ENCODE data around the gene LRMDA.

- TF ChIP-seq, protein P1, sequence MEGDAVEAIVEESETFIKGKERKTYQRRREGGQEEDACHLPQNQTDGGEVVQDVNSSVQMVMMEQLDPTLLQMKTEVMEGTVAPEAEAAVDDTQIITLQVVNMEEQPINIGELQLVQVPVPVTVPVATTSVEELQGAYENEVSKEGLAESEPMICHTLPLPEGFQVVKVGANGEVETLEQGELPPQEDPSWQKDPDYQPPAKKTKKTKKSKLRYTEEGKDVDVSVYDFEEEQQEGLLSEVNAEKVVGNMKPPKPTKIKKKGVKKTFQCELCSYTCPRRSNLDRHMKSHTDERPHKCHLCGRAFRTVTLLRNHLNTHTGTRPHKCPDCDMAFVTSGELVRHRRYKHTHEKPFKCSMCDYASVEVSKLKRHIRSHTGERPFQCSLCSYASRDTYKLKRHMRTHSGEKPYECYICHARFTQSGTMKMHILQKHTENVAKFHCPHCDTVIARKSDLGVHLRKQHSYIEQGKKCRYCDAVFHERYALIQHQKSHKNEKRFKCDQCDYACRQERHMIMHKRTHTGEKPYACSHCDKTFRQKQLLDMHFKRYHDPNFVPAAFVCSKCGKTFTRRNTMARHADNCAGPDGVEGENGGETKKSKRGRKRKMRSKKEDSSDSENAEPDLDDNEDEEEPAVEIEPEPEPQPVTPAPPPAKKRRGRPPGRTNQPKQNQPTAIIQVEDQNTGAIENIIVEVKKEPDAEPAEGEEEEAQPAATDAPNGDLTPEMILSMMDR (IDR thresholded peaks at IDR 0.05), result no peak
- no peak for TF ChIP-seq POLR2A (IDR thresholded peaks at IDR 0.05)
- TF ChIP-seq POLR2AphosphoS5 (IDR thresholded peaks at IDR 0.05), result no peak
Measured at GRCh38 chr10:76234499-76235226, 803.2 kb downstream of the LRMDA start.
